GM04504 (cell line): Measurements from ENCODE around the gene WDPCP.
A peak's percentile ranks its signal among the peaks of the same experiment; 100 is the strongest.
"Not testable (repeated sequence)": the region's sequence is repeated elsewhere in the genome, so short reads cannot be mapped to it uniquely, and the experiment has no call there.

Experiments
- DNase-seq: peaks from one replicate; pipeline ENCODE4 v3.0.0-alpha.2; 2012; ENCODE audit warnings: low read depth

The WDPCP gene

GRCh38 chr2:63242747-63243146, 345.5 kb downstream of the WDPCP start:
- DNase-seq: no peak

- DNase-seq: no peak
Measured at GRCh38 chr2:63225964-63226686, 362.2 kb downstream of the WDPCP start.

GRCh38 chr2:63218800-63219526, 369.3 kb downstream of the WDPCP start:
- DNase-seq: no peak

GRCh38 chr2:63195310-63195709, 393.0 kb downstream of the WDPCP start:
- DNase-seq: no peak

- DNase-seq: no peak
Measured at GRCh38 chr2:63194175-63194574, 394.1 kb downstream of the WDPCP start.

GRCh38 chr2:63192889-63193774, 395.1 kb downstream of the WDPCP start:
- DNase-seq: no peak

- no peak for DNase-seq
Measured at GRCh38 chr2:63192169-63192888, 395.9 kb downstream of the WDPCP start.

GRCh38 chr2:63189026-63189425, 399.3 kb downstream of the WDPCP start:
- peak; percentile 15 for DNase-seq

GRCh38 chr2:63186331-63186730, 401.9 kb downstream of the WDPCP start:
- DNase-seq: no peak

GRCh38 chr2:63163161-63163820, 425.0 kb downstream of the WDPCP start:
- no peak for DNase-seq

GRCh38 chr2:63159262-63159661, 429.0 kb downstream of the WDPCP start:
- no peak for DNase-seq

GRCh38 chr2:63136683-63137082, 451.6 kb downstream of the WDPCP start:
- DNase-seq: not testable (repeated sequence)

- DNase-seq: no peak
Measured at GRCh38 chr2:63132020-63132419, 456.3 kb downstream of the WDPCP start.

- DNase-seq: no peak
Measured at GRCh38 chr2:63131196-63131595, 457.1 kb downstream of the WDPCP start.

- no peak for DNase-seq
Measured at GRCh38 chr2:63127594-63127993, 460.7 kb downstream of the WDPCP start.

GRCh38 chr2:63124850-63125249, 463.4 kb downstream of the WDPCP start:
- no peak for DNase-seq

GRCh38 chr2:63124218-63124617, 464.1 kb downstream of the WDPCP start:
- no peak for DNase-seq

GRCh38 chr2:63122921-63123320, 465.4 kb downstream of the WDPCP start:
- no peak for DNase-seq

- DNase-seq: no peak
Measured at GRCh38 chr2:63121055-63121834, 467.0 kb downstream of the WDPCP start.

GRCh38 chr2:63118821-63119220, 469.5 kb downstream of the WDPCP start:
- no peak for DNase-seq

GRCh38 chr2:63104482-63104881, 483.8 kb downstream of the WDPCP start:
- no peak for DNase-seq
